Measurements from ENCODE around the gene PCNT. TPM values are rescaled to one million over a fixed set of nuclear protein-coding genes. Genes with fewer than 3 reads are reported as not detected.

The PCNT gene
- polyA plus RNA-seq, 3 donors: 35.1 to 40.1 (median 35.7) TPM

DNA sequence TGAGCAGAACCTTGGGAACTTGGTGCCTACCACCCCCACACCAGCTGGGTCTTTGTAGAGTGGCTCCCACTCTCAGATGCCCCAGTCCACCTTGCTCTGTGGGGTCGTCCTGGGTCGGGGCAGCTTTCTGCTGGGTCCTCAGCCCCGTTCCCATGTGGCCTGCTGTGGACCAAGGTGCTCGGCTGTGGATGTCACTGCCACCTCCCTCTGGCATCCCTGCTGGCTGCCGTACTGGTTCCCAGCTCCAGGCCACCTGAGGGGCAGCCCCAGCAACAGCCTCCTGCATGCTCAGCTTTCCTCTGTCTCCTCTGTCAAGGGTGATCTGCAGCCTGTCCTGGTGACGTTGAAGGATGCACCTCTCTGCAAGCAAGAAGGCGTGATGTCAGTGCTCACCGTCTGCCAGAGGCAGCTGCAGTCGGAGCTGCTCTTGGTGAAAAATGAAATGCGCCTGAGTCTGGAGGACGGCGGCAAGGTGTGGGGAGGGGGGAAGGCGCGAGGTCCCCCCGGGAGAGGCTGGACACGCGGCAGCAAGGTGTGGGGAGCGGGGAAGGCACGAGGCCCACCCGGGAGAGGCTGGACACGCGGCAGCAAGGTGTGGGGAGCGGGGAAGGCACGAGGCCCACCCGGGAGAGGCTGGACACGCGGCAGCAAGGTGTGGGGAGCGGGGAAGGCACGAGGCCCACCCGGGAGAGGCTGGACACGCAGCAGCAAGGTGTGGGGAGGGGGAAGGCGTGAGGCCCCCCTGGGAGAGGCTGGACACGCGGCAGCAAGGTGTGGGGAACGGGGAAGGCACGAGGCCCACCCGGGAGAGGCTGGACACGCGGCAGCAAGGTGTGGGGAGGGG lies 88.8 kb downstream of the PCNT start:
- DNase-seq (ENCODE audit: extremely low read depth in 1 of 11, low read depth in 9 of 11, low spot score in 4 of 11): no peak

DNA sequence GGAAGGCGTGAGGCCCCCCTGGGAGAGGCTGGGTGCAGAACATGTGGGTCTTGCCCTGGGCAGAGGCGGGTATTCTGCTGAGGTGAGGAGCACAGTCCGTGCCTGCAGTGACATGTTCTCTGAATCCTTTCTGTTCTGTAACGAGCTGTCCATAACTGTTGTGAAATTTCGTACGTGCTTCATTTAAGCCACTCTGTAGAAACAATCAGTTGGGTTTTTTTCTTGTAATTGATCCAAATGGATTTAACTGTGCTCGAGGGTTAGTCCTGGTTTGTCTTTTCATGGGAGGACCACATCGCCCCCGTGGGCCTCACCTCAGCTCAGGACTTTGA lies 89.4 kb downstream of the PCNT start:
- DNase-seq (ENCODE audit: extremely low read depth in 1 of 11, low read depth in 9 of 11, low spot score in 4 of 11): no peak

- no peak for DNase-seq (ENCODE audit: extremely low read depth in 1 of 11, low read depth in 9 of 11, low spot score in 4 of 11)
These were observed 91.0 kb downstream of the PCNT start for GRCh38 chr21:46414965-46415275.

DNA sequence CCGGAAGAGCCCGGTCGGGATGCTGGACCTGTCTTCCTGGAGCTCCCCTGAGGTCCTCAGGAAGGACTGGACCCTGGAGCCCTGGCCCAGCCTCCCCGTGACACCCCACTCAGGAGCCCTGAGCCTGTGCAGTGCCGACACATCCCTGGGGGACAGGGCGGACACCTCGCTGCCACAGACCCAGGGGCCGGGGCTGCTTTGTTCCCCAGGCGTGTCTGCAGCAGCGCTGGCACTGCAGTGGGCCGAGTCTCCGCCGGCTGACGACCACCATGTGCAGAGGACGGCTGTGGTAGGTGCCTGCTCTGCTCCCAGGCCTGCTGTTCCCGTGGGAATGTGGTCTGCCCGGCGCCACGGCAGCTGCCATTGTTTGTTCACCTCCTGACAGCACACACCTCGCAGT lies 92.6 kb downstream of the PCNT start:
- no peak for DNase-seq (ENCODE audit: extremely low read depth in 1 of 11, low read depth in 9 of 11, low spot score in 4 of 11)

GRCh38 chr21:46418265-46418946 lies 94.5 kb downstream of the PCNT start:
- DNase-seq (ENCODE audit: extremely low read depth in 1 of 11, low read depth in 9 of 11, low spot score in 4 of 11): no peak

GRCh38 chr21:46420241-46421190 lies 96.6 kb downstream of the PCNT start:
- DNase-seq (ENCODE audit: extremely low read depth in 1 of 11, low read depth in 9 of 11, low spot score in 4 of 11): no peak

GRCh38 chr21:46421191-46421750 lies 97.3 kb downstream of the PCNT start:
- DNase-seq (ENCODE audit: extremely low read depth in 1 of 11, low read depth in 9 of 11, low spot score in 4 of 11): no peak

DNA sequence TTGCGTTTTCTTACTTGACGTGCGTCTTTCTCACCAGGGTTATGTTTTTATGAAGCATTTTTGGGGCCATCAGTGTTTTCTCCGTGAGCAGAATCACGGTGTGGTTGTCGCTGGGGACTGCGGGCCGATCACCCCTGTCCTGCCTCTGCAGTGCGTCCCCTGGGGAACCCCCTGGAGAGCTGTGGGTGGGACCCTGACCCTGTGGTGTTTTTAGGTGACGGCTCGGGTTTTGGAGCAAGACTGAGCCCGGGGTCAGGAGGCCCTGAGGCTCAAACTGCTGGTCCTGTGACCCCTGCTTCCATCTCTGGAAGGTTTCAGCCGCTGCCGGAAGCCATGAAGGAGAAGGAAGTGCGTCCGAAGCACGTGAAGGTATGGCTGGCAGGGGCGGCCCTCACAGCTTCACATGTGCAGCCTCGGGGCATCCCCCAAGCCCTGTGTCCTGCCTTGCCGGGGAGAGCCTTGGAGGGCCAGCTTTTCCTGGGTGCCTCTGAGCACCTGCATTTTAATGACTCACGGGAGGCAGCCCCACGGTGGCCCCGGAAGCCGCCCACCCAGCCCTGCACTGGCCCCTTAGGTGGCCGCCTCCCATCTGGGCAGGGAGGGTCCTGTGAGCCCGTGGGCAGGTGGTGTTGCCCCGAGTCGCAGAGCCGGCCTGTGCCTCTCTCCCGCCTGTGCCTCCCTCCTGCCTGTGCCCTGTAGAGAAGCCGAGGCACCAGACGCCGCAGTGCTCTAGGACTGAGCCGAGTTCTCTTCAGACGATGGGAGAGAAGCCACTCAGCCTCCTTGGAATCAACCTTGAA lies 98.0 kb downstream of the PCNT start:
- no peak for DNase-seq (ENCODE audit: extremely low read depth in 1 of 11, low read depth in 9 of 11, low spot score in 4 of 11)

DNA sequence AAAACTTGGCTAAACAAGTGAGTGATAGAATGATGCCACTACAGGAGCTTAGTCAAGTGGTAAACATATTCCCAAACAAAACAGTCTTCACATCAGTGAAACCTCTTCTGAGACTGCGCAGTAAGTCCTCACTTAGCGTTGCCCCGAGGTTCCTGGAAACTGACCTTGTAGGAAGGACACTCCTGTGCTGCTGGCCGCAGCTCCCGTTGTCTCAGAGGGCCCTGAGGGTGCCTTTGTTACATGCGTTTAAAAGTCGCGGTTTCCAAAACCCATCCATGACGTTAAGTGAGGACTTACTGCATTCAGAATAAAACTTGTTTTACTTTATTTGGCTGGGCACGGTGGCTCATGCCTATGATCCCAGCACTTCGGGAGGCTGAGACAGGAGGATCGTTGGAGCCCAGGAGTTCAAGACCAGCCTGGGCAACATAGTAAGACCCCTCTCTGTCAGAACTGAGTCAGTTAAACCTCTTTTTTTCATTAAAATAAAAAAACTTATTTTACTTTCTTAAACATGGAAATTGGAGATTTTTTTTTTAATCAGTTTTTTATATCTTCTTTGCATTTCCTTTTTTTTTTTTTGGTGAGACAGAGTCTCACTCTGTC lies 98.8 kb downstream of the PCNT start:
- DNase-seq (ENCODE audit: extremely low read depth in 1 of 11, low read depth in 9 of 11, low spot score in 4 of 11): no peak

DNA sequence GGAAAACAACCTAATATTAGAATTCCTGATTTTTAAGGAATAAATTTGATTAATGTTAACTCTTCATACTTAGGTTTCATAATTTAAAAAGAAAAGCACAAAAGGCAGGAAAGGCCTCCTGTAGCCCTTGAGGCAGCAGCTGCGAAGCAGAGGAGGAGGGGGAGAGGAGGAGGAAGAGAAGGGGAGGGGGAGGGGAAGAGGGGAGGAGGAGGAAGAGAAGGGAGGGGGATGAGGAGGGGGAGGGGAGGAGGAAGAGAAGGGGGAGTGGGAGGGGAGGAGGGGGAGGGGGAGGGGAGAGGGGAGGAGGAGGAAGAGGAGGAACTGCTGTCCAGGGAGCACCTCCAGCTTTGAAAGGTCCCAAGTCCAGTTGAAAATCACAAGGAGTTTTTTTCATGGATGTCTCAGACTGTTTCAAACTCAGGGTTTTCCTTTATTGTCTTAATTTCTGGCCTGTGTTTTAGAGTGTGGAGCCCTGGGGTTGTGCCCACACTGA lies 99.6 kb downstream of the PCNT start:
- peak in 1 of 11 donors; percentile 9 for DNase-seq (ENCODE audit: extremely low read depth in 1 of 11, low read depth in 9 of 11, low spot score in 4 of 11)

GRCh38 chr21:46424039-46424591 lies 100.2 kb downstream of the PCNT start:
- no peak for DNase-seq (ENCODE audit: extremely low read depth in 1 of 11, low read depth in 9 of 11, low spot score in 4 of 11)

DNA sequence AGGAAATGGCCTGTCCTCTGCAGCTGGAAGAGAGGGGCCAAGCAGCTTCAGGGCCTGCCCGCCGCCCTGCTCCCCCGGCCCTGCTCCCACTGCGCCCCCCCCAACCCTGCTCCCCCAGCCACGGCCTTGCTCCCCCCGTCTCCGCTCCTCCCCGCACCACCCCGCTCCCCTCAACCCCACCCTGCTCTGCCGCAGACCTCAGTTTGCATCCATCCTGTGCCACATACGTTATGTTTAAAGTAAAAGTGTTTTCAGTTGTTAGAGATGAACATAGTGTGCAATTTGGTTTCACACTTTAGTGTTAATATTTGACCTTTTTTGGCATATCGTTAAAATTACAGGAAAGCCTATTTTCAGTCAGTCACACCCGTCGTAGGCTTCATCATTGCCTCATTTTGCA lies 100.7 kb downstream of the PCNT start:
- DNase-seq (ENCODE audit: extremely low read depth in 1 of 11, low read depth in 9 of 11, low spot score in 4 of 11): no peak

GRCh38 chr21:46425041-46425440 lies 101.1 kb downstream of the PCNT start:
- DNase-seq (ENCODE audit: extremely low read depth in 1 of 11, low read depth in 9 of 11, low spot score in 4 of 11): no peak

DNA sequence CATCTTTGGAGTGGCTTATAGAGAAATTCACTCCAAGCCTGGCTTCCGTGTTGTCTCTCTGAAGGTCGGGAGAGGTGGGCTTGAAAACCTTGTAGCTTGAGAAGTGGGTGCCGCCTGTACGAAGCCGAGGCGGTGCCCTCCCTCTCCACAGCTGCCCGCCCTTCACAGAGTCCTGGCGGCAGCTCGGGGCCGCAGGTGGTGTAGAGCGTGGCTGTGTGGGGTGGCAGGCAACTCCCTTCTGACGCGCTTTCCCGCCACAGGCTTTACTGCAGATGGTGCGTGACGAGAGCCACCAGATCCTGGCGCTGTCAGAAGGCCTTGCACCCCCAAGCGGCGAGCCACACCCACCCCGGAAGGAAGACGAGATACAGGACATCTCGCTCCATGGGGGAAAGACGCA lies 101.6 kb downstream of the PCNT start:
- DNase-seq (ENCODE audit: extremely low read depth in 1 of 11, low read depth in 9 of 11, low spot score in 4 of 11): no peak

DNA sequence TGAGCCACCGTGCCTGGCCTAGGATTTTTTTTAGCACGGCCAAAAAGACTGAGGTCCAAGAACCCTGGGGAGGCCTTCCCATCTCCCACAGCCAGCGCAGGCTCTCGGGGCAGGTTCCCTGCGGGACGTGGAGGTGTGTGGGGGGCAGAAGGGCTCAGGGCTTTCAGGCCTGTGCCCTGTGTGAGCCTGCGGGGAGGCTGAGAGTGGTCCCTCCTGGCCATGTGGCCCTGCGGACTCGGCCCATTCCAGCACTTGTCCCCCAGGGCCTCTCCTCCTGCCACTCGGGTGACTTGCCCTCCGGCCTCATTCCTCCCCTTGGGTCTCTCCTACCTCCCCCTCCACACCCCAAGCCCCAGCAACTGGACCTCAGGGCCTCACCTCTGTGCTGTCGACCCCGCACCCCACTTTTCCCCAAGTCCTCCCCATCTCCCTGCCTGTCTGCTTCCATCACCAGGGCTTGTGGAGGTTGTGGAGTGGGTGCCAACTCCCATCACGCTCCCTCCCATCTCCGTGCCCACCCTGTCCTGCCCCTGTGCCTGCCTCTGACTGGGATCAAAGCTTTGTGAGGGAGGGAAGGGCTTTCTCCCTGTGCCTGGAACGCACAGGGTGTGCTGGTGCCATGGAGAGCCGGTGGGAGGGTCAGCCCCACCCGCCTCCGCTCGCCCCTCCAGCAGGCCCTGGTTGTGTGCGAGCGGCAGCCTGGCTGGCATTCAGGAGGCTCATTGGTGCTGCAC lies 102.5 kb downstream of the PCNT start:
- DNase-seq (ENCODE audit: extremely low read depth in 1 of 11, low read depth in 9 of 11, low spot score in 4 of 11): no peak

DNA sequence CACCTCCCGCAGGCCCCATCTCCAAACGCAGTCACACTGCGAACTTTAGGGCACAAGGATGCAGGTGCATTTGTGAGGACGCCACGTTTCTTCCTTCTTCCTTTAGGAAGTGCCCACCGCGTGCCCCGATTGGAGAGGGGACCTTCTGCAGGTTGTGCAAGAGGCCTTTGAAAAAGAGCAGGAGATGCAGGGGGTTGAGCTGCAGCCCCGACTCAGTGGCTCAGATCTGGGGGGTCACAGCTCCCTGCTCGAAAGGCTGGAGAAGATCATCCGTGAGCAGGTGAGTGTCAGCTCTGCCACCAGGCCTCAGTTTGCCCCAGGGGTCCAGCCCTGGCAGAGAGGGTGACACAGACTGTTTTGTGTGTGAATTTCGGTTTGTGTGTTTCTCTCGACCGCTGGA lies 103.6 kb downstream of the PCNT start:
- no peak for DNase-seq (ENCODE audit: extremely low read depth in 1 of 11, low read depth in 9 of 11, low spot score in 4 of 11)

GRCh38 chr21:46428286-46428685 lies 104.3 kb downstream of the PCNT start:
- DNase-seq (ENCODE audit: extremely low read depth in 1 of 11, low read depth in 9 of 11, low spot score in 4 of 11): no peak
